ENCODE results near the gene LRATD1.

Gene LRATD1

GRCh38 chr2:14673351-14673875 lies 40.9 kb downstream of the LRATD1 start:
- no peak overlapping the region for H3K4me3 ChIP-seq (ENCODE audit: low read depth, low read length)
- no peak for DNase-seq (ENCODE audit: low read depth)
- TF ChIP-seq, protein P1, sequence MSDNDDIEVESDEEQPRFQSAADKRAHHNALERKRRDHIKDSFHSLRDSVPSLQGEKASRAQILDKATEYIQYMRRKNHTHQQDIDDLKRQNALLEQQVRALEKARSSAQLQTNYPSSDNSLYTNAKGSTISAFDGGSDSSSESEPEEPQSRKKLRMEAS (IDR thresholded peaks at IDR 0.05; ENCODE audit: low read depth, low read length) = no peak

GRCh38 chr2:14675489-14675888 lies 43.0 kb downstream of the LRATD1 start:
- DNase-seq (ENCODE audit: low read depth) = no peak
- no peak for TF ChIP-seq MYC (IDR thresholded peaks at IDR 0.05; ENCODE audit: low read depth, low read length)
- no peak for TF ChIP-seq CTCF (IDR thresholded peaks at IDR 0.05; ENCODE audit: low read depth, low read length)
- TF ChIP-seq, protein P1 (IDR thresholded peaks at IDR 0.05; ENCODE audit: low read depth, low read length) = no peak
- no peak for TF ChIP-seq POLR2A (IDR thresholded peaks at IDR 0.05; ENCODE audit: extremely low read depth, insufficient read length)
- H3K4me3 ChIP-seq (ENCODE audit: low read depth, low read length) = no peak overlapping the region

GRCh38 chr2:14676371-14676770 lies 43.9 kb downstream of the LRATD1 start:
- DNase-seq (ENCODE audit: low read depth) = no peak
- H3K4me3 ChIP-seq (ENCODE audit: low read depth, low read length) = no peak overlapping the region
- TF ChIP-seq MYC (IDR thresholded peaks at IDR 0.05; ENCODE audit: low read depth, low read length) (no peak), CTCF (IDR thresholded peaks at IDR 0.05; ENCODE audit: low read depth, low read length) (no peak), POLR2A (IDR thresholded peaks at IDR 0.05; ENCODE audit: extremely low read depth, insufficient read length) (no peak)
- TF ChIP-seq, protein P1 (IDR thresholded peaks at IDR 0.05; ENCODE audit: low read depth, low read length) = no peak

GRCh38 chr2:14677039-14677438 lies 44.5 kb downstream of the LRATD1 start:
- TF ChIP-seq MYC (IDR thresholded peaks at IDR 0.05; ENCODE audit: low read depth, low read length) (no peak), CTCF (IDR thresholded peaks at IDR 0.05; ENCODE audit: low read depth, low read length) (no peak), POLR2A (IDR thresholded peaks at IDR 0.05; ENCODE audit: extremely low read depth, insufficient read length) (no peak)
- TF ChIP-seq, protein P1 (IDR thresholded peaks at IDR 0.05; ENCODE audit: low read depth, low read length) = no peak
- H3K4me3 ChIP-seq (ENCODE audit: low read depth, low read length) = no peak overlapping the region
- no peak for DNase-seq (ENCODE audit: low read depth)

DNA sequence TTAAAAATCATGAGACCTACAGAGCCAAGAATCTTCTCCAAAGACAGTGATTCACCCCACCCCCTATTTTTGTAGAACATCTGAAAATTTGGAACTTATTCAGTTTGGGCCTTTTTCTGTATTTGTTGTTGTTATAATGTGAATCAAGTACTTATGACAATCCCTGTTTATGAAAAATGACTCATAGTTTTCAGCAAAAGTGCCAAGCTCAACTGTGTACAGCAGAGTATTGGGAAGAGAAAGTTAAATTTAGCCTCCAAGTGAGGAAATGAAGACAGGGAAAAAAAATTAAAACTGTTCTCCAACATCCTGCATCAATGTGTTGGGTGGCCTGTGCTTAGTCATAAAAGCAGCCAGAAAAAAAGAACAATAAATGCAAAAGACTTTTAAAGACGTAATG lies 46.2 kb downstream of the LRATD1 start:
- TF ChIP-seq CTCF (IDR thresholded peaks at IDR 0.05; ENCODE audit: low read depth, low read length) (no peak), POLR2A (IDR thresholded peaks at IDR 0.05; ENCODE audit: extremely low read depth, insufficient read length) (no peak), MYC (IDR thresholded peaks at IDR 0.05; ENCODE audit: low read depth, low read length) (no peak)
- TF ChIP-seq, protein P1 (IDR thresholded peaks at IDR 0.05; ENCODE audit: low read depth, low read length) = no peak
- H3K4me3 ChIP-seq (ENCODE audit: low read depth, low read length) = no peak overlapping the region
- DNase-seq (ENCODE audit: low read depth) = no peak

DNA sequence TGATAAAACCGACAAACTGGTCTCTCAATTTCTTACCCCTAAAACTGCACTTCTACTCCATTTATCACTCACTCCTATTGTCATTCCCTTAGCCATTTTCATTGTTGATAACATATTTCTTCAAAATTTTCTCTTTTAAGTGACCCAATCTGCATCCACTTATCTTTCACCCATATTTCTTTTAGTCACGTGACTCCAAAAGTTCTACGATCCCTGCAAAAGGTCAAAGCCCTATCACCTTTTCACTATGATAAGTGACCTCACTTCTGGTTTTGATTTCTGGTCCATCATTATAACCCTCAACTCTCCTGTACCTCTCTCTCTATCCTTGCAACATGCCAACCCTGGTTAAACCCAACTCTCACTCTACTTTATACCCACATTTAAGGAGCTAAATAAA lies 49.1 kb downstream of the LRATD1 start:
- TF ChIP-seq POLR2A (IDR thresholded peaks at IDR 0.05; ENCODE audit: extremely low read depth, insufficient read length) = no peak
- TF ChIP-seq CTCF (IDR thresholded peaks at IDR 0.05; ENCODE audit: low read depth, low read length) = no peak
- TF ChIP-seq, protein P1 (IDR thresholded peaks at IDR 0.05; ENCODE audit: low read depth, low read length) = no peak
- DNase-seq (ENCODE audit: low read depth) = no peak
- no peak overlapping the region for H3K4me3 ChIP-seq (ENCODE audit: low read depth, low read length)
